Fibroblast of lung (primary cell): Measurements from ENCODE around the gene SLC22A1. TPM values are rescaled to one million over a fixed set of nuclear protein-coding genes. Genes with fewer than 3 reads are reported as not detected.

Experiments
- DNase-seq, 2 donors: peaks; one replicate each; pipeline versions ENCODE4 v3.0.0 to v3.0.0-alpha.2; 2010; ENCODE audit warnings: low read depth in 2 of 2
- H2AFZ ChIP-seq: 2 replicates; pipeline ENCODE4 v1.5.1; 2012; ENCODE audit warnings: low read length, control low read depth, inconsistent platforms
- H3K27ac ChIP-seq: 2 replicates; pipeline ENCODE4 v1.5.1; 2011; ENCODE audit warnings: low read length, control low read depth; ENCODE audit not compliant: insufficient read depth
- H3K27me3 ChIP-seq: 2 replicates; pipeline ENCODE4 v1.5.1; 2011; ENCODE audit warnings: mild to moderate bottlenecking, low read length; ENCODE audit not compliant: control insufficient read depth, insufficient read depth
- H3K36me3 ChIP-seq: 2 replicates; pipeline ENCODE4 v1.5.1; 2011; ENCODE audit warnings: low read length; ENCODE audit not compliant: control insufficient read depth, insufficient read depth
- H3K4me1 ChIP-seq: 2 replicates; pipeline ENCODE4 v1.5.1; 2011; ENCODE audit warnings: low read length; ENCODE audit not compliant: control insufficient read depth, insufficient read depth; ENCODE audit errors: extremely low read depth
- H3K4me2 ChIP-seq: 2 replicates; pipeline ENCODE4 v1.5.1; 2011; ENCODE audit warnings: low read length, control low read depth; ENCODE audit not compliant: insufficient read depth; ENCODE audit errors: extremely low read depth
- H3K4me3 ChIP-seq, 4 experiments: fragments of 200-600 bp in 1 of 4; sonication (generic) in 1 of 4; replicated peaks in 1 of 4; 2 replicates each; pipeline ENCODE4 v1.5.1; 2011 to 2016; ENCODE audit warnings: low read length in 4 of 4, low read depth in 3 of 4, mild to moderate bottlenecking in 3 of 4, control low read depth in 2 of 4, inconsistent platforms in 1 of 4, mixed read lengths in 1 of 4; ENCODE audit not compliant: insufficient read depth in 1 of 4; ENCODE audit errors: control extremely low read depth in 1 of 4
- H3K79me2 ChIP-seq: 2 replicates; pipeline ENCODE4 v1.5.1; 2012; ENCODE audit warnings: mild to moderate bottlenecking, low read length, inconsistent platforms; ENCODE audit not compliant: control insufficient read depth, insufficient read depth
- H3K9ac ChIP-seq: 2 replicates; pipeline ENCODE4 v1.5.1; 2011; ENCODE audit warnings: mild to moderate bottlenecking, low read length, control low read depth; ENCODE audit not compliant: insufficient read depth
- H3K9me3 ChIP-seq: 2 replicates; pipeline ENCODE4 v1.5.1; 2012; ENCODE audit warnings: low read depth, low read length; ENCODE audit not compliant: control insufficient read depth, insufficient read depth
- H4K20me1 ChIP-seq: 2 replicates; pipeline ENCODE4 v1.5.1; 2011; ENCODE audit warnings: low read length; ENCODE audit not compliant: control insufficient read depth, insufficient read depth; ENCODE audit errors: extremely low read depth
- CTCF ChIP-seq, 2 donors: IDR thresholded peaks in 1 of 2; conservative IDR thresholded peaks in 1 of 2; 1 replicate in 1 of 2; 2 replicates in 1 of 2; pipeline ENCODE4 v1.5.1; 2011 to 2012; ENCODE audit warnings: low read length in 2 of 2, control low read depth in 1 of 2, inconsistent platforms in 1 of 2, low read depth in 1 of 2, mild to moderate bottlenecking in 1 of 2
- EZH2 ChIP-seq: IDR thresholded peaks from 2 replicates; pipeline ENCODE4 v1.5.1; 2012; ENCODE audit warnings: low read length, control low read depth, mild to moderate bottlenecking; ENCODE audit errors: missing control alignments
- polyA plus RNA-seq, 2 donors: library from polyadenylated mRNA; depleted of rRNA in 1 of 2; stranded (reverse) in 1 of 2; unstranded in 1 of 2; fragments of >200 nt; gene quantifications; 2 replicates each; pipeline ENCODE4 v1.2.1, GENCODE V29; 2011 to 2012; ENCODE audit warnings: missing spikeins in 1 of 2
- total RNA-seq: library from RNA; depleted of rRNA; stranded (reverse); fragments of >200 nt; gene quantifications from 2 replicates; pipeline ENCODE4 v1.2.1, GENCODE V29; 2014

Gene SLC22A1
- total and polyA plus RNA-seq, 2 donors (not counting 1 experiment from before 2014, with no cell fraction given) = 0.06 to 0.50 TPM

- Histone ChIP-seq H2AFZ (no peak overlapping the region), H3K4me3 (no peak overlapping the region), H3K4me1 (no peaks in the 10 kb centered on the region), H3K4me2 (no peak overlapping the region), H4K20me1 (no peaks in the 10 kb centered on the region), H3K79me2 (no peaks in the 10 kb centered on the region), H3K9me3 (no peaks in the 10 kb centered on the region), H3K27me3 (no peaks in the 10 kb centered on the region), H3K9ac (no peak overlapping the region), H3K27ac (no peak overlapping the region), H3K36me3 (no peaks in the 10 kb centered on the region)
- TF ChIP-seq CTCF (conservative IDR thresholded peaks at IDR 0.05 in 1 of 2, IDR thresholded peaks at IDR 0.05 in 1 of 2; ENCODE audit: low read depth in 1 of 2, low read length in 2 of 2) (no peak), EZH2 (no peak)
- no peak for DNase-seq
Measured at GRCh38 chr6:160127270-160128124, 5.9 kb downstream of the SLC22A1 start.

GRCh38 chr6:160128125-160128683 lies 6.6 kb downstream of the SLC22A1 start:
- H3K79me2 ChIP-seq = no peaks in the 10 kb centered on the region
- TF ChIP-seq EZH2 = no peak
- TF ChIP-seq CTCF (conservative IDR thresholded peaks at IDR 0.05 in 1 of 2, IDR thresholded peaks at IDR 0.05 in 1 of 2; ENCODE audit: low read depth in 1 of 2, low read length in 2 of 2) = no peak
- no peak overlapping the region for H3K27ac ChIP-seq
- no peak overlapping the region for H3K4me2 ChIP-seq
- H3K9ac ChIP-seq = no peak overlapping the region
- no peaks in the 10 kb centered on the region for H3K27me3 ChIP-seq
- no peaks in the 10 kb centered on the region for H4K20me1 ChIP-seq
- H3K36me3 ChIP-seq = no peaks in the 10 kb centered on the region
- H2AFZ ChIP-seq = no peak overlapping the region
- no peak overlapping the region for H3K4me3 ChIP-seq
- H3K4me1 ChIP-seq = no peaks in the 10 kb centered on the region
- DNase-seq = no peak
- no peaks in the 10 kb centered on the region for H3K9me3 ChIP-seq

- no peaks in the 10 kb centered on the region for H3K9me3 ChIP-seq
- H3K4me1 ChIP-seq = no peaks in the 10 kb centered on the region
- H3K27ac ChIP-seq = no peak overlapping the region
- DNase-seq = no peak
- no peaks in the 10 kb centered on the region for H3K27me3 ChIP-seq
- H2AFZ ChIP-seq = no peak overlapping the region
- H3K36me3 ChIP-seq = no peaks in the 10 kb centered on the region
- H3K79me2 ChIP-seq = no peaks in the 10 kb centered on the region
- H3K9ac ChIP-seq = no peak overlapping the region
- TF ChIP-seq CTCF (conservative IDR thresholded peaks at IDR 0.05 in 1 of 2, IDR thresholded peaks at IDR 0.05 in 1 of 2; ENCODE audit: low read depth in 1 of 2, low read length in 2 of 2) (no peak), EZH2 (no peak)
- no peak overlapping the region for H3K4me3 ChIP-seq
- no peaks in the 10 kb centered on the region for H4K20me1 ChIP-seq
- H3K4me2 ChIP-seq = no peak overlapping the region
Measured at GRCh38 chr6:160128879-160129516, 7.4 kb downstream of the SLC22A1 start.
